Lower leg skin (tissue), 4 donors: ENCODE measurements around the gene CDX1. TPM values are rescaled to one million over a fixed set of nuclear protein-coding genes. Genes with fewer than 3 reads are reported as not detected.

Source experiments
- DNase-seq, 2 donors: peaks; one replicate each; pipeline ENCODE4 v3.0.0-alpha.2; 2019; ENCODE audit warnings: low spot score in 2 of 2
- H3K4me3 ChIP-seq: fragments of 200-600 bp; sonication (generic); 2 replicates; pipeline ENCODE4 v1.5.1; 2017; ENCODE audit warnings: mild to moderate bottlenecking, low read depth; ENCODE audit not compliant: poor library complexity, severe bottlenecking
- POLR2A ChIP-seq, 2 donors: fragments of 450-650 bp; IDR thresholded peaks; one replicate each; pipeline ENCODE4 v1.6.1; 2016 to 2017; ENCODE audit warnings: antibody characterized with exemption in 2 of 2, mild to moderate bottlenecking in 1 of 2, moderate library complexity in 1 of 2
- WGBS, 2 donors: methylation state at CpG; one replicate each; pipeline ENCODE4 v1.1.5; 2018; 5-methylcytosine and 5-hydroxymethylcytosine counted together
- intact Hi-C: fragments of 100-400 bp; cut with DNase I; formaldehyde crosslinking; loops from one replicate; pipeline ENCODE4 v1.15.0; 2023; ENCODE audit warnings: low total_unique reads
- total RNA-seq, 4 donors: library from RNA; depleted of rRNA; stranded (reverse); fragments of >200 nt; gene quantifications; one replicate each; pipeline ENCODE4 v1.1.0, GENCODE V29; 2016
- TF ChIP-seq, protein P1 (sequence below), 3 donors: fragments of 450-650 bp; IDR thresholded peaks; one replicate each; pipeline ENCODE4 v1.5.1; 2016; ENCODE audit warnings: antibody characterized with exemption in 3 of 3, mild to moderate bottlenecking in 3 of 3, moderate library complexity in 2 of 3

The CDX1 gene
- total RNA-seq, 4 donors from 2014 or later = not detected

DNA sequence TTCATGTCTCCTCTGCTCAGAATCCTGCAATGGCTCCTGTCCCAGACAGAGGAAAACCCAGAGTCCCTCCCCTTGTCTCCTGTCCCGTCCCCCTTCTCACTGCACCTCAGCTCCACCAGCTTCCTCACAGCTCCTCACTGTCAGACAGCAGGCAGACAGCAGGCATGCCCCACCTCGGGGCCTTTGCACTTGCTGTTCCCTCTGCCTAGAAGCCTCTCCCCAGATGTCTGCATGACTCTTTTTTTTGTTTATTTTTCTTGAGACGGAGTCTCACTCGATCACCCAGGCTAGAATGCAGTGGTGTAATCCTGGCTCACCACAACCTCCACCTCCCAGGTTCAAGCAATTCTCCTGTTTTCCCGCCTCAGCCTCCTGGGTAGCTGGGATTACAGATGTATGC is 14.4 kb downstream of the CDX1 start:
- H3K4me3 ChIP-seq = no peak overlapping the region
- no peak for DNase-seq
- WGBS, 2 donors = 64 to 67% methylated on average over 5 of the region's 5 CpGs
- intact Hi-C loops = no loop called here
- no peak for TF ChIP-seq POLR2A (IDR thresholded peaks at IDR 0.05)
- TF ChIP-seq, protein P1, sequence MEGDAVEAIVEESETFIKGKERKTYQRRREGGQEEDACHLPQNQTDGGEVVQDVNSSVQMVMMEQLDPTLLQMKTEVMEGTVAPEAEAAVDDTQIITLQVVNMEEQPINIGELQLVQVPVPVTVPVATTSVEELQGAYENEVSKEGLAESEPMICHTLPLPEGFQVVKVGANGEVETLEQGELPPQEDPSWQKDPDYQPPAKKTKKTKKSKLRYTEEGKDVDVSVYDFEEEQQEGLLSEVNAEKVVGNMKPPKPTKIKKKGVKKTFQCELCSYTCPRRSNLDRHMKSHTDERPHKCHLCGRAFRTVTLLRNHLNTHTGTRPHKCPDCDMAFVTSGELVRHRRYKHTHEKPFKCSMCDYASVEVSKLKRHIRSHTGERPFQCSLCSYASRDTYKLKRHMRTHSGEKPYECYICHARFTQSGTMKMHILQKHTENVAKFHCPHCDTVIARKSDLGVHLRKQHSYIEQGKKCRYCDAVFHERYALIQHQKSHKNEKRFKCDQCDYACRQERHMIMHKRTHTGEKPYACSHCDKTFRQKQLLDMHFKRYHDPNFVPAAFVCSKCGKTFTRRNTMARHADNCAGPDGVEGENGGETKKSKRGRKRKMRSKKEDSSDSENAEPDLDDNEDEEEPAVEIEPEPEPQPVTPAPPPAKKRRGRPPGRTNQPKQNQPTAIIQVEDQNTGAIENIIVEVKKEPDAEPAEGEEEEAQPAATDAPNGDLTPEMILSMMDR (IDR thresholded peaks at IDR 0.05) = no peak

DNA sequence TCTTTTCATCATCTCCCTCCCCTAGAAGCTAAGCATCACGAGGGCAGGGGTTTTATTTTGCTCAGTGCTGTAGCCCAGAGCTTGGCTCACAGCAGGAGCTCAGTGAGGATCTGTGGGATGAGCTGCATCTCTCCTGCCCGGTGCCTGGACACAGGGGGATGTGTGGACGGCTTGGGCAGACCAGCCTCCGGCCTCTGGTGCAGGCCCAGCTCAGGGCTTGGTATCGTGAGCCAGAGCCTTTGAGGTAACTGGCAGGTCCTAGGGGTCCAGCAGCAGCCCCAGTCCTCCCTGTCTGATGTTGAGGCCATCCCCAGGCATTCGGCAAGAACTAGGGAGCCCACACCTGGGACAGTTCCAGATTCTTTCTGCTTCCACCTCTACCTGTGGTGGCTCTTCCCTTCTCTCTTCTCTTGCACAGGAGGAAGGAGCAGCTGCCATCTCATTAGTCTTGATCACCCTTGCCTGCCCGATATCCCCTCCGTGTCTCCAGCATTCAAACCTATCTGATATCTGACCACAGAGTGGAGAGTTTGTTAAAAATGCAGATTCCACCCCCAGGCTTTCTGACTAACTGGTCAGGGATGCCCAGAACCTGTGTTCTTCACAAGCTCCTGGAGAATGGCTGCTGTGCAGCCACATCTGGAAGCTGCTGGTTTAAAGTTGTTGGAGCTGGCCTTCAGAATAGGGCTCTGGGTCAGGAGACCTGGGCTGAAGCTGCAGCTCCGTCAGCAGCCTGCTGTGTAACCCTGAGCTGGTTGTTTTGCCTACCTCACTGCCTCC is 15.4 kb downstream of the CDX1 start:
- H3K4me3 ChIP-seq = no peak overlapping the region
- WGBS, 2 donors = 89 to 90% methylated on average over 9 of the region's 9 CpGs
- no peak for TF ChIP-seq POLR2A (IDR thresholded peaks at IDR 0.05)
- TF ChIP-seq, protein P1 (IDR thresholded peaks at IDR 0.05) = no peak
- DNase-seq = no peak
- intact Hi-C loops = no loop called here

- WGBS, 2 donors = 89 to 97% methylated on average over 10 of the region's 10 CpGs
Observed at GRCh38 chr5:150182774-150183173, 16.2 kb downstream of the CDX1 start.

GRCh38 chr5:150183436-150183835 is 16.9 kb downstream of the CDX1 start:
- WGBS, 2 donors = 93 to 94% methylated on average over 11 to 12 of the region's 12 CpGs
- intact Hi-C loops = no loop called here
- TF ChIP-seq, protein P1 (IDR thresholded peaks at IDR 0.05) = no peak
- TF ChIP-seq POLR2A (IDR thresholded peaks at IDR 0.05) = no peak
- DNase-seq = no peak
- H3K4me3 ChIP-seq = no peak overlapping the region

More at GRCh38 chr5:150182774-150183173, 16.2 kb downstream of the CDX1 start:
- no peak overlapping the region for H3K4me3 ChIP-seq
- no peak for TF ChIP-seq POLR2A (IDR thresholded peaks at IDR 0.05)
- TF ChIP-seq, protein P1 (IDR thresholded peaks at IDR 0.05) = no peak
- no peak for DNase-seq
- intact Hi-C loops = no loop called here

- WGBS, 2 donors = 81 to 96% methylated on average over 2 of the region's 2 CpGs
- no peak overlapping the region for H3K4me3 ChIP-seq
- TF ChIP-seq POLR2A (IDR thresholded peaks at IDR 0.05) = no peak
- TF ChIP-seq, protein P1 (IDR thresholded peaks at IDR 0.05) = no peak
- no peak for DNase-seq
- intact Hi-C loops = no loop called here
Observed at GRCh38 chr5:150184006-150184405, 17.4 kb downstream of the CDX1 start.
